D721Med (cell line): ENCODE data around the gene PSORS1C2.

Experiments used
- DNase-seq: peaks from one replicate; pipeline ENCODE4 v3.0.0; 2011; ENCODE audit warnings: low spot score; ENCODE audit not compliant: insufficient read length
- FAIRE-seq: peaks from 2 replicates; lab custom pipeline; 2011; peaks lifted over from hg19 to GRCh38; lab: Jason Lieb, UNC
- CTCF ChIP-seq: IDR thresholded peaks from 2 replicates; pipeline ENCODE4 v1.5.1; 2012; ENCODE audit warnings: mild to moderate bottlenecking, control low read depth; ENCODE audit not compliant: insufficient read depth; ENCODE audit errors: missing control alignments

The PSORS1C2 gene

GRCh38 chr6:31110825-31111582 lies 27.9 kb downstream of the PSORS1C2 start:
- FAIRE-seq, result no peak
- no peak for TF ChIP-seq CTCF

GRCh38 chr6:31107052-31107451 lies 31.8 kb downstream of the PSORS1C2 start:
- no peak for DNase-seq
- FAIRE-seq, result no peak
- TF ChIP-seq CTCF, result no peak

More at GRCh38 chr6:31110825-31111582, 27.9 kb downstream of the PSORS1C2 start:
- no peak for DNase-seq

- DNase-seq (no peak), FAIRE-seq (no peak)
- no peak for TF ChIP-seq CTCF
Observed at GRCh38 chr6:31103136-31103535, 35.7 kb downstream of the PSORS1C2 start.

GRCh38 chr6:31098449-31098938 lies 40.4 kb downstream of the PSORS1C2 start:
- no peak for TF ChIP-seq CTCF
- DNase-seq (no peak), FAIRE-seq (no peak)

- DNase-seq (no peak), FAIRE-seq (no peak)
- no peak for TF ChIP-seq CTCF
Observed at GRCh38 chr6:31096656-31097055, 42.2 kb downstream of the PSORS1C2 start.

- FAIRE-seq (no peak), DNase-seq (no peak)
- TF ChIP-seq CTCF, result no peak
Observed at GRCh38 chr6:31096215-31096614, 42.7 kb downstream of the PSORS1C2 start.

- TF ChIP-seq CTCF, result no peak
- DNase-seq (no peak), FAIRE-seq (no peak)
Observed at GRCh38 chr6:31094389-31094881, 44.4 kb downstream of the PSORS1C2 start.
